Astrocyte (in vitro differentiated cells and primary cell): Measurements from ENCODE around the gene AHR.

Experiments
- CTCF ChIP-seq: IDR thresholded peaks from 2 replicates; pipeline ENCODE4 v1.5.1; 2011; ENCODE audit warnings: low read depth, mild to moderate bottlenecking, inconsistent platforms, low read length, moderate library complexity; ENCODE audit not compliant: insufficient read depth
- EZH2 ChIP-seq: IDR thresholded peaks from 2 replicates; pipeline ENCODE4 v1.6.1; 2012; ENCODE audit warnings: mild to moderate bottlenecking, low read length, inconsistent platforms; ENCODE audit not compliant: insufficient read depth

GRCh38 chr7:17392846-17393245 lies 94.4 kb downstream of the AHR start:
- TF ChIP-seq CTCF: no peak
- TF ChIP-seq EZH2: no peak
